Stimulated activated effector memory CD8-positive, alpha-beta T cell treated with anti-CD3 and anti-CD28 coated beads, Interleukin-12 subunit alpha, Interleukin-12 subunit beta, amount 100 ng/mL, for 72 hours (primary cell): Measurements from ENCODE around the gene ARG2.

ENCODE experiments used
- ATAC-seq: fragments of 150-1000 bp; cut with Tn5 transposase; 2 replicates; pipeline ENCODE4 v1.10.0; 2021
- DNase-seq, 2 donors: peaks; one replicate each; pipeline ENCODE4 v3.0.0; 2021 to 2022; ENCODE audit warnings: low spot score in 2 of 2
- H3K27ac Mint-ChIP-seq: one replicate; pipeline ENCODE4 v1.8.0; 2022; ENCODE audit warnings: mild to moderate bottlenecking, mixed read lengths
- H3K36me3 Mint-ChIP-seq: one replicate; pipeline ENCODE4 v1.8.0; 2022; ENCODE audit warnings: mild to moderate bottlenecking, mixed read lengths
- H3K4me1 Mint-ChIP-seq: one replicate; pipeline ENCODE4 v1.8.0; 2022; ENCODE audit warnings: mixed read lengths
- H3K4me3 Mint-ChIP-seq: one replicate; pipeline ENCODE4 v1.8.0; 2022; ENCODE audit warnings: mild to moderate bottlenecking, mixed read lengths
- H3K9me3 Mint-ChIP-seq: one replicate; pipeline ENCODE4 v1.8.0; 2022; ENCODE audit warnings: mixed read lengths

Gene ARG2

DNA sequence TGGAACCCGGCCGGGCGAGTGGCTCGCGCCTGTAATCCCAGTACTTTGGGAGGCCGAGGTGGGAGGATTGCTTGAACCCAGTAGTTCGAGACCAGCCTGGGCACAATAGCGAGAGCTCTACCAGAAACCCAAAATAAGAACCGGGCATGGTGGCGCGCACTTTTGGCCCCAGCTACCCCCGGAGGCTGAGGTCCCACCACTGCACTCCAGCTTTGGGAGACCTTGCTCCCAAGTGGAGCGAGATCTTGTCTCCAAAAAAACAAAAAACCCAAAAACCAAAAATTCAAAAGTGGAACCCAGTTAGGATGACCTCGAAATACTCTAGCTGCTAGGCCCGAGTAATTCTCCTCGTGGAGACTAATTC is 55.5 kb downstream of the ARG2 start:
- Mint-ChIP-seq H3K9me3 (no peaks in the 10 kb centered on the region), H3K4me3 (peak overlapping the region; percentile 83), H3K36me3 (peaks cover 48% of the 10 kb centered on the region), H3K4me1 (peaks cover 32% of the 10 kb centered on the region), H3K27ac (peak overlapping the region; percentile 90)
- ATAC-seq (no peak), DNase-seq (no peak)

DNA sequence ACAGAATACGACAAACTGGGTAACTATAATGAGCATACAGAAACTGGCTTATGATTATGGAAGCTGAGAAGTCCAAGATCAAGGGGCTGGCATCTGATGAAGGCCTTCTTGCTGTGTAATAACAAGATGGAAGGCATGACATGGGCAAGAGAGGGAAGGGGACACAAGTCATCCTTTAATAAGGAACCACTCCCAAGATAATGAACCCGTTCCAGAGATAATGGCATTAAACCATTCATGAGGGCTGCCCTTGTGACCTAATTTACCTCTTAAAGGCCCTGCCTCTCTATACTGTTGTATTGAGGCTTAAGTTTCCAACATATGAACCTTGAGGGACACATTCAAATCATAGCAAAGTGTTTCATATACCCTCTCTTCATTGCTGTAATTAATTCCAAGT is 59.3 kb downstream of the ARG2 start:
- DNase-seq, result no peak
- Mint-ChIP-seq H3K9me3 (no peaks in the 10 kb centered on the region), H3K27ac (no peak overlapping the region), H3K4me1 (peaks cover 24% of the 10 kb centered on the region), H3K4me3 (no peak overlapping the region), H3K36me3 (peaks cover 76% of the 10 kb centered on the region)
- no peak for ATAC-seq

DNA sequence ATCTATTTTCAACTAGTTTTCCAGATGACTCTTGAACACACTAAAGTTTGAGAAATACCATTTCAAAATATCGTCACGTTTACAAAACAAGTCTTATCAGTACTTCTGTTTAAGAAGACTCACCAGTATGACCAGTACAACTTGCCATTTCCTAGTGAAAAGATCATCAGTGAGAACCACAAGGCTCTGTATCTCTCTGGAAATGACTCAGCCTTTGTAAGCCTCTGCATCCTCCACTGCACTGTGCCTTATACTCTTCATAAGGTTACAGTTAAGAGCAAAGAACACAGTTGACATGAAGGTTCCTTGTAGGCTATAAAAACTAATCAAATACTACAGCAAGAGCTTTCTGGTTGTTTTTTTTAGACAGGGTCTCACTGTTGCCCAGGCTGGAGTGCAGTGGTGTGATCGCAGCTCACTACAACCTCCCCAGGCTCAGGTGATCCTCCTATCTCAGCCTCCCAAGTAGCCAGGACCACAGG is 60.4 kb downstream of the ARG2 start:
- H3K27ac Mint-ChIP-seq, result peak overlapping the region; percentile 26
- peak in 1 of 2 donors; percentile 53 for DNase-seq

DNA sequence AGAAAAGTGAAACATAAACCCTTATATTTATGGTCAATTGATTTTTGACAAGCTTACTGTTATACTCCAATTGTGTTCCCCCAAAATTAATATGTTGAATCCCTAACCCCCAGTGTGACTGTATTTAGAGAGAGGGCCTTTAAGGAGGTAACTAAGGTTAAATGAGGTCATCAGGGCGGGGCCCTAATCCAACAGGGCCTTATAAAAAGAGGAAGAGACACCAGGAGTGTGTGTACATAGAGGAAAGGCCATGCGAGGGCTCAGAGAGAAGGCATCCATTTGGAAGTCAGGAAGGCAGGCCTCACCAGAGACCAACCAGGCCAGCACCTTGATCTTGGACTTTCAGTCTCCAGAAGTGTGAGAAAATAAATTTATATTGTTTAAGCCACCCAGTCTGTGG is 61.2 kb downstream of the ARG2 start:
- DNase-seq, result no peak
- H3K4me3 Mint-ChIP-seq, result no peak overlapping the region
- no peak overlapping the region for H3K27ac Mint-ChIP-seq
- no peaks in the 10 kb centered on the region for H3K9me3 Mint-ChIP-seq
- peaks cover 90% of the 10 kb centered on the region for H3K36me3 Mint-ChIP-seq
- ATAC-seq, result no peak
- H3K4me1 Mint-ChIP-seq, result peaks cover 25% of the 10 kb centered on the region

More for the DNA sequence above, 60.4 kb downstream of the ARG2 start:
- peak; percentile 100 for ATAC-seq
- peaks cover 25% of the 10 kb centered on the region for H3K4me1 Mint-ChIP-seq
- H3K4me3 Mint-ChIP-seq, result no peak overlapping the region
- H3K9me3 Mint-ChIP-seq, result no peaks in the 10 kb centered on the region
- peaks cover 87% of the 10 kb centered on the region for H3K36me3 Mint-ChIP-seq

DNA sequence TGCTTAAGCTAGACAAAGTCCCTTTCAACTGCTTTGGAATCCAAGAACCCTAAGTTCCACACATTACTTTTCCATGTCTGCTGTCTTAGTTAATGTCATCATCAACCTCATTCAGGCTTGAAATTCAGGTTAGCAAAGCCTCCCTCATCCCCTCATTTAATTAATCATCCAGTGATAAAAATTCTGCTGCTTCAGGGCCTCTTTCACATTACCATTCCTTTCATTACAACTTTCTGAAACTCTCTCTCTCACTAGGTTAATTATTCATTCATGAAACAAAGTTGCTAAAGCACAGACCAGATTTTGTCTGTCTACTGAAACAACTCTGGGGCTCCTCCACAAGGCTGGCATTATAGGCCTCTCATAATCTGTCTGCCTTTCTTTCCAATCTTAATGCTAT is 64.1 kb downstream of the ARG2 start:
- Mint-ChIP-seq H3K36me3 (peaks cover 93% of the 10 kb centered on the region), H3K27ac (peak overlapping the region; percentile 27), H3K4me3 (no peak overlapping the region), H3K9me3 (no peaks in the 10 kb centered on the region), H3K4me1 (peaks cover 25% of the 10 kb centered on the region)
- ATAC-seq (no peak), DNase-seq (no peak)

DNA sequence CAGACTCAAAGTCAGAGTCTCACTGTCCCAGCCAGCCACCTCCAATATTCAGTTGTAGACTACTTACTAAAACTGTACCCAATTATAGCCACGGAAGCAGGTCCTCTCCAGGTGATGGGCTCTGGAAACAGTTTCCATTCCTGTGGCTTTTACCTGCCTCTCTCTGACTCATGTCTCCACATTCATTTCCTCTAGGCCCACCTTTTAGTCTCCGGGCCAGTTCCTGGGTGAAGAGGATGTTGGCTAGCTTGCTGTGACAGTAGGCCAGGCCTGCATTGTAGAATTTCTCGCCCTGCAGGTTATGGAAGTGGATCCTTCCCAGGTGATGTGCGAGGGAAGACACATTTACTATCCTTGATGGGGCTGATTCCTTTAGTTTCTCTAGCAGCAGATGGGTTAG is 70.3 kb downstream of the ARG2 start:
- H3K4me3 Mint-ChIP-seq, result no peak overlapping the region
- ATAC-seq, result no peak
- DNase-seq, result no peak
- peaks cover 83% of the 10 kb centered on the region for H3K36me3 Mint-ChIP-seq
- H3K4me1 Mint-ChIP-seq, result peaks cover 6% of the 10 kb centered on the region
- H3K27ac Mint-ChIP-seq, result no peak overlapping the region
- no peaks in the 10 kb centered on the region for H3K9me3 Mint-ChIP-seq

DNA sequence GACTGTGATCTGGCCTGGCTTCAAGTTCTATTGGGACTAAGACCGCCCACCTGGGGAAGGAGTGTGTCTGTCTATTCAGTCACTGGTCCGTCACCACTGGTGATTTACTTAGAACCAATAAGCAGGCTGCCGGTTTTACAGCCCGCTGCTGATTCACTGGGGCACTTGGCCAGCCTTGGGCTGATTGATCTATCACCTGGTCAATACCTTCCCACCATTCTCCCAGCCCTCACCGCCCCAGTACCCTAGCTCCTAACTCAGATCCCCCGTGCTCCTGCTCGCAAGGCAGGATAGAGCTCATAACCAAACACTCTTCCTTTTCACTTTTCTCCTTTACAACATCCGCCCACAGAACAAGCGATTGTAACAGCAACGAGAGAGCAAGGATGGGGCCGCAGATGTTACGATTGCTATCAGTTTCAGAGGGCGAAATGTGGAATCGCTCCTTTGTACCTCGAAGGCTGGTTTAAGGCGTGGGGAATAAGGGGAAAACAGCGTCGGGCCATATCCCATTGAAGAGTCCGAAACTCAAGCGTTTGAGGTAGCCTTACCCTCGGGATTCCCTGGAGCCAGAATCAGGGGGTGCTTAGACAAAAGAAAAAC is 75.2 kb downstream of the ARG2 start:
- Mint-ChIP-seq H3K9me3 (no peaks in the 10 kb centered on the region), H3K36me3 (peaks cover 35% of the 10 kb centered on the region), H3K4me1 (peaks cover 12% of the 10 kb centered on the region), H3K4me3 (peak overlapping the region; percentile 82), H3K27ac (peak overlapping the region; percentile 87)
- DNase-seq (peak; percentile 52 to 83), ATAC-seq (peak; percentile 94)

DNA sequence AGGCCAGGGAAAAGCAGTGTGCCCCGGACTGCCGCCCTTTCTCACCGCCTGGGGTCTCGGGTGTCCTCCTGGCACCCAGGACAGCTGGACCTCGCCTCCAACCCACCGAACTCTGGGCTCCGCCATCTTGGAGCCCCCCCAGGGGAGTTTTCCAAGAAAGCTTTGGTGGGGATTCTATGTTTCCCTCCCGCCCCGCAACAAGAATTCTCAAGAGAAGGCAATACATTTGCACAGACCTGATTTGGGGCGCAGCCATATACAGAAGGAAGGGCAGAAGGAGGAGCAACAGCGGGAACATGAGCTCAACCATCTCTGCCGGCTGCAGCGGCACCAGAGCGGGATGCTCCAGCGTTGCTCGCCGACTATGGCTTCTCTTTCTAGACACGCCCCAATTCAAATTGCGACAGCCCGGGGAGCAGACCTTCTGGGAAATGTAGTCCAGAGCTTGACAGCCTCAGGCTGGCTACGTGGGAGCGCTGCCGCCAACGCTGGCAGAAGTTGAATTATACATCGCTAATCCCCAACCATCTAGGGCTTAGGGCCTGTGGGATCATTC is 75.8 kb downstream of the ARG2 start, which contains the start of gene RDH11:
RDH11 (minus strand) TSS at position 371 of the 556 bp plus-strand sequence; CDS start at position 310, 61 bp downstream.
- DNase-seq, result peak; percentile 60 to 86
- Mint-ChIP-seq H3K36me3 (peaks cover 29% of the 10 kb centered on the region), H3K4me3 (peak within 1 kb of the TSS; percentile 82), H3K4me1 (peaks cover 12% of the 10 kb centered on the region), H3K9me3 (no peaks in the 10 kb centered on the region), H3K27ac (peak within 1 kb of the TSS; percentile 87)
- peak; percentile 93 for ATAC-seq

DNA sequence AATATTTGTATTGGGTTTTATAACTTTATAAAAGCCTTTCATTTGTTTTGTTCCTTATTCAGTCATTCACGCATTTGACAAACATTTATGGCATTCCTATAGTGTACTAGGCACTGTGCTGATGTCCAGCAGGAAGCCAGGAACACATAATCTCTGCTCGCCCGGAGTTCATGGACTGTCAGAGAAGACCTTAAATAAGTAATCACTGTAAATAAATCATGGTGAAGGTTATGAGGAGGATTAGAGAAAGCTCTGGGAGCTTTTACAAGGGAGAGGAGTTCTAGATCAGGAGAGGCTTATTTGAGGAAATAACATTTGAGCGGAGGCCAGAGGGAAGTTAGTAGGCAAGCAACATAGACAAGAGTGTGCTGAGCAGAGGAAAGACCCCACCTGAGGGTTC is 77.3 kb downstream of the ARG2 start:
- no peak overlapping the region for H3K4me3 Mint-ChIP-seq
- DNase-seq, result no peak
- H3K27ac Mint-ChIP-seq, result no peak overlapping the region

DNA sequence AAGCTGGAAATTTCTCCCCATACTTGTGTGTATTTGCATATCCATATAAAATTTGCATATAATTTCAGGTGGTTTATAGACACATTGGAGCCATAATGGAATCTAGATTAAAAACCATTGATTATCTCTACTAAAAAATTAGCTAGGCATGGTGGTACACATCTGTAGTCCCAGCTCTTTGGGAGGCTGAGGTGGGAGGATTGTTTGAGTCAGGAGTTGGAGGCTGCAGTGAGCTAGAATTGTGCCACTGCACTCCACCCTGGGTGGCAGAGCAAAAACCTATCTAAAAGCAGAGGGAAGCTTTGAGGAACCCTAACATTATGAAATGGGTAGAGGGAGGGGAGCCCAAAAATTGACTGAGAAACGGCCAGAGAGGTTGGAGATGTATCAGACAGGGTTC is 78.5 kb downstream of the ARG2 start:
- peaks cover 2% of the 10 kb centered on the region for H3K36me3 Mint-ChIP-seq
- no peak for ATAC-seq
- no peak for DNase-seq
- H3K4me3 Mint-ChIP-seq, result no peak overlapping the region
- H3K9me3 Mint-ChIP-seq, result no peaks in the 10 kb centered on the region
- H3K27ac Mint-ChIP-seq, result no peak overlapping the region
- H3K4me1 Mint-ChIP-seq, result peaks cover 12% of the 10 kb centered on the region

More for the DNA sequence above, 77.3 kb downstream of the ARG2 start:
- Mint-ChIP-seq H3K9me3 (no peaks in the 10 kb centered on the region), H3K36me3 (peaks cover 13% of the 10 kb centered on the region), H3K4me1 (peaks cover 12% of the 10 kb centered on the region)
- ATAC-seq, result no peak
